ENCODE results near the gene MAML3.

- TF ChIP-seq CTCF (IDR thresholded peaks at IDR 0.05; ENCODE audit: low read length) (no peak), EZH2 (IDR thresholded peaks at IDR 0.05; ENCODE audit: borderline replicate concordance, low read length) (no peak)
Measured at GRCh38 chr4:139872274-139872673, 281.7 kb downstream of the MAML3 start.
